Fibroblast of skin of right biceps (primary cell): ENCODE measurements around the gene ARAP2.

Experiments
- DNase-seq: peaks from one replicate; pipeline ENCODE4 v3.0.0-alpha.2; 2013

The ARAP2 gene

DNA sequence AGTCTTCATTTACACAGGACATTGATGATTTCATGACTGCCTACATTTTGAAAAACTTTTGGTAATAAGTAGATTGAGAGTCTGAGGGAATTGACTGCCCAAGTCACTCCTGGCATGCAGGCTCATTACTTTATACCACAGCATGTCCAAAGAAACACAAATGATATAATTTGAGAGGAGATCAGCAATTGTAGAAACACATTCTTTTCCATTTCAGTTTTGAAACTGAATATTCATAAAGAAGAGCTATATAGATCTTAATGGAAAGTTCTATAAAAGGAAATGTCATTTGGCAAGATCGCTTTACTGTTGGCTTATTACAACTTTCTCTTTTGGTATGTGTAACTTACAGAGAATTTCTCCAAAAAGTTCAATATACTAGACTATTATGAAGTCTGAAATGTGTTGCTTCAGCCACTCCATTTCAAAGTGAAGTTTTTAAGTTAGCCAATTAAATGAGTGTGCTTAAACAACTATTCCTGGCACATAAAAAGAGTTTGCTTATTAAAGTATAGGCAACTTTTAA is 158.0 kb downstream of the ARAP2 start:
- DNase-seq: no peak

DNA sequence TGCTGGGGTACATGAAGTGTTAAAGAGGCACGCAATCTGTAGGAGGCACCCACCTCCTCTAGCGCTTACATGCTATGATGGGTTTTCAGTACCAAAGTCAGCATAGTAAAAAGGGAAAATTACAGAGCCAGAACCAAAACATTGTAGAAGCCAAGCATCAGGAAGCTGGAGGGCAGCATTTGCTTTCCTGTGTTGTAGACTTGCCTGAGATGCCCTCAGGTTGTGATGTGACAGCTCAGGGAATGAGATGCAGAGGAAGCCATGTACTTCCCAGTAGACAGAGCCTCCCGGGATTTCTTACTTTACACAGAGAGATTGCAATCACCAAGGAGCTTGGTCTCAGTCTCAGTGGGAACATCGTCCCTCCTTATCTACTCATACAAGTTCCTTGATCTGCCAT is 161.5 kb downstream of the ARAP2 start:
- DNase-seq: no peak

DNA sequence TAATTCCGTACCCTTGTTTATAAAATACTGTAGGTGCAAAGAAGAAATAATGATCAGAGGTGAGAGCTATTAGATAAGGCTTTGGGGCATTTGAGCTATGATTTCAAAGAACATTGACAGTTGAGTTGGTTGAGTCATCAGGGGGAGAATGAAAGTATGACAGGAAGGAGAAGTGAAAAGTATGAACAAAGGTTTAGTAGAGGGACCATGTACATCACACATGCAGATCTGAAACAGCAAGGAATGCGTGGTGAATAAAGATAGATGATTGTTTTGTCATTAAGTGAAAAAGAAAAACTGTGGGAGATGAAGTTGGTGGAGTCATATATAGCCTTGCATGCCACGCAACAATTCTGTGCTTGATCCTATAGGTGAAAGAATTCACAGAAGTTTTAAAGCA is 163.1 kb downstream of the ARAP2 start:
- peak; percentile 2 for DNase-seq

DNA sequence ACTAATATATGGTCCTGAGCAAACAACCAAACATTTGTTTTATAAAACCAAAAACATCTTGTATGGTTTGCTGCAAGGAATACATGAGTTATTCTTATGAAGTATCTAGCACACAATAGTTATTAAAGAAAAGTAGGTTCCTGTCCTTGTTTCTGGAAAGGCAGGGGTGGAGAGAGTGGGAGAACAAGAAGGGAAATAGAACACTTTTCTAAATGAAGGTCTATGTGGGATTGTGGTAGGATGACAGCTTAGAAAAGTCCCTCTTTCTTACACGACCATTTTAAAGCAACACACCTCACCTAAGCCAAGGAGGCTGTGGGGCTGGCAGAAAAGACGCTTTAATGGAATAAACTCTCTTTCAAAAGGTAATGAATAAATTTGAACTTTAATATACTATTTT is 164.6 kb downstream of the ARAP2 start:
- no peak for DNase-seq

DNA sequence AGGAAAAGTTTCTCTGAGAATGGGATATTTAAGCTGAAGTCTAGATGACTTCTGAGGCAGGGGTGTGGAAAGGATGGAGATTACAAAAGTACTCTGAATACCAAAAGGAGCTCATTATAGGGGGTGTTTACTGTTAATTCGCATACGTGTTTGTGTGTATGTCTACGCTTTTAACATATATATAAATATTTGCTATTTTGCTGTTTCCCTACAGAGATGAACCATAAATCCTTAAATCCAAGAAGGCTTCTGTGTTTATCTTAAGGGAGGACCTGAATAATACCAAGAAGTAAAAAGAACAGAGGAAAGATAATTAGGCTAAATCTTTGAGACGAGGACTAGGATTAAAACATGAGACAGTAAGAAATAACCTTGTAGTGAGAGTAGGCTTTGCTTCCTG is 166.0 kb downstream of the ARAP2 start:
- no peak for DNase-seq

DNA sequence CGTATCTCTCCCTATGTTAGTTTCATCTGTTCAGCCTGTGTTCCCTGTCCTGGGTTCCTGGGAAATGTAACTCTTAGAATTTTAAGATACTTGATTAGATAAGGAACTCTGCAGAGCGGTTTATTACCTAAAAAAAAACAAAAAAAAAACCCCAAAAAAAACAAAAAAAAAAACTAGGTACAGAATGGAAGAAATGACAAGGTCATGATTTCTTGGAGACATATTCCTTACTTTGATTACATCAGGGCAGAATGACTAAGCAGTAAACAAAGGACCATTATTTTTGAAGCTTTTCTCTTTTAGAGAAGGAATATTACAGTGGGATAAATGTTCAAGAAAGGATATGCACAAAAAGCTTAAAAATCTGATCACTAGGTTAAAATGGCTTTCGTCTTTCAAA is 171.8 kb downstream of the ARAP2 start:
- DNase-seq: no peak

DNA sequence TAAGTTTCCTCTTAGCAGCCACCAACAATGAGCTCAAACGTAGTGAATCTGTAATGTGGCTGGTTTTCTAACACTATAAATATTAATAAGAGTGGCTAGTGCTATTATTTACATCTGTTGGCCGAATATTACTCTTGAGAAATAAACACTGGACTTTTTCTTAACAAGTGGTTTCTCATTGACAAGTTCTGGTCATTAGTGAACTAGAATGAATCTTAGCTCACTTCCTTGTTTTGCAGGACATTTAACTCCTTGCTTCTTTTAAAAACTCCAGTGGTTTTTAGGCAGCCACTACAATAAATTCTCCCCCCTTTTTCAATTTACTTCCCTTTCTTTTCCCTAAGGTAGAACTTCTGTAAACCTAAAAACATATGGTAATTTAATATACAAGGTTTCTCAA is 177.2 kb downstream of the ARAP2 start:
- no peak for DNase-seq

DNA sequence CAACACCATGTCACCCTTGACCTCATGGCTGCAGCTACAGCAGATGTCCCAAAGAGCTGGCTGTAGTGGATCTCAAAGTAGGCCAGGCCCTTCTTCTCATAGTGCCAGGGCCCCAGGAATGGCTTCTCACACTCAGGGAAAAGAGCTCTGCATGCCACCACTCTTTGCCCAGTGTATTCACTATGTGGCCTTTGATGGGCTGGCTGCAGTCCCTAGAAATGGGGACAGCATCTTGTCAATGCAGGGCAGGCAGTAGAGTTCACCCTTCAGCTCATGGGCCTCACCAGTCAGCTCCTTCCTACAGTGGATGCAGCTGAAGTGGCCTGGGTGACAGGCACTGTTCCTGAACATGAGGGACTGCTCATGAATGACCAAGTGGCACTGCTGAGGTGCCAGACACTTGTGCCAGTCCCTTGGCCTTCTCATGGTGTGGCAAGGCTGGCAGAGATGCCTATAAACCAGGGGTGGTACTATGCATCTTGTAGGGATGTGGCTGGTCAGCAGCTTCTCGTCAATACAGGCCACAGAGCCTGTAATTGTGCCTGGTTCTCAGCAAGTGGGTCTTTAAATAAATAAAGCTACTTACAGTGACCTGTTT is 178.9 kb downstream of the ARAP2 start:
- DNase-seq: no peak

DNA sequence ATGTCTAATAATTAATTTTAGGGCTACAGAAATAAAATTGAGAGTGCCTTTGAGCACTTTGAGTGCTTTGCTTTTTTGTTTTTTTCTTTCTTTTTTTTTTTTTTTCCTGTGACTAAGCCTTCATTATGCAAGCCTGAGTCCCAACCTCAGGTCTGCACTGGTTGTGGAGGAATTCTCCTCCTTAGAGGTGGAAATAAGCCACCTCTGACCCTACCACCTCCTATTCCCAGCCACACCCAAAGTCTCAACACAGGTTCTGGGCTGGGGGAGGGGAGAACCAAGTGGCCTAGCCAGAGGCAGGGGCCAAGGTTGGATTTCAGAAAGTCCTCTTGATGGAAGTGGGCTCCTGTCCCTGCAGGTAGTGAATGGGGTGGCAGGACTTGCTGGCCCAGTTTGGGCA is 180.2 kb downstream of the ARAP2 start:
- no peak for DNase-seq

DNA sequence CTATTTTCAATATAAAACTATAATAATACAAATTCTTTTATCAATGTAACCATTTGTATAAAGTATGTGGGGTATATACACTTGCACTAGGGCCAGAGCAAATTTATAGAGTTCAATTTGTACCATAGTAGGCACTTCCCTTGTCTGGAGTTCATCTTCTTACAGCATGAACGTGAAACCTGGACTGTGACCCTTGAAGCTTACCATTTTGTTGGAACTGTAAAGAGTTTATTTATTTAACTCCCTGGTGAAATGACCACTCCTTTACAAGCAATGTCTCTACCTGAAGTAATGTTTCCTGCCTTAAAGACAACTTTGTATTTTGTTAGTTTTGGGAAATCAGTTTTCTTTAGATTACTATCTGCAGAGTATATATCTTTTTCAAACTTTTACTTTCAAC is 188.2 kb downstream of the ARAP2 start:
- DNase-seq: no peak

DNA sequence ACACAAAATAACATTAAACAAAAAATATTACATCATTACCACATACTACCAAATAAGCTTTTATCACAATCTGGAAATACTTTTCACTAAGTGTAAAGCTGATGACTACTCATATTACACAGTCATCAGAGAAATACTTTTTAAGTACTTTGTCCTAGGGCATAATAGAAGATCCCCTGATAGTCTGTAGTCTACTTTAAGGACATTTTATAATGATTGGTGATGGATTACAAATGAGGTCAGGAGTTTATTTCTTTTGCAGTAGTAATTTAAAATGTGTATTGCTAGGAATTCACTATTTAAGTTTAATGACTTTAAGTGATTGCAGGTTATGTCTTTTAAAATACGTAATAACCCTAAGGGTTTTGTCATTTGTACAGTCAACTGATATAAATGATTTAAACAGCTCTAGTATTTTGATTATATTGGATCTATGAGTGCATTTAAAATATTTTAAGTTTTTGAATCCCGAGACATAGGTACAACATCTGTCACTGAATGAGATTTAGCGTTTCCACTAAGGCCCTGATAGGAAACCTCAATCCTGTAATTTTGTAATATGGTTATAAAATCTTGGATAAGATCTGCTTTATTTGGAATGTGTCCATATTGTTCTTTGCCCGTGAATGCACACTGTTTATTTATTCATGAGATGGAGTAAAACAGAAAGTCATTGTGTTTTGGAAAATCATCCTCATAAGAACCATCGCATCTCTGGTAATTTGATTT is 189.5 kb downstream of the ARAP2 start:
- peak; percentile 55 for DNase-seq

DNA sequence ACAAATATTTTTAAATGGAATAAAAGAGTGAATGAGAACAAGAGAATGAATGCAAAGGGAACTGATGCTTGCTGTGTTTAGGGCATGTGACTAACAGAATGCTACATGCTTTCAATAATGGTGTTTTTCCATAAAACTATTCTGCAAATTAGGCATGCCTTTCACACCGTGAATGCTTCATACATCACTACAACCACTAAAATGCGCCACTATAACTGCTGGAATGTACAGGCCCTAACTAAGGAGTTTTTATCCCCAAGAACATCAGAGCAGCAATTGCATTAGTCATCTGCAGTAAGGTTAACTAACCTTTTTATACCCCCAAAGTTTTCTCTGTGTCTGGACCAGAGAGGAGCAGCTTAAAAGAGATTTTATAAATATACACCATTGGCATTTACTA is 190.4 kb downstream of the ARAP2 start:
- DNase-seq: peak; percentile 83

DNA sequence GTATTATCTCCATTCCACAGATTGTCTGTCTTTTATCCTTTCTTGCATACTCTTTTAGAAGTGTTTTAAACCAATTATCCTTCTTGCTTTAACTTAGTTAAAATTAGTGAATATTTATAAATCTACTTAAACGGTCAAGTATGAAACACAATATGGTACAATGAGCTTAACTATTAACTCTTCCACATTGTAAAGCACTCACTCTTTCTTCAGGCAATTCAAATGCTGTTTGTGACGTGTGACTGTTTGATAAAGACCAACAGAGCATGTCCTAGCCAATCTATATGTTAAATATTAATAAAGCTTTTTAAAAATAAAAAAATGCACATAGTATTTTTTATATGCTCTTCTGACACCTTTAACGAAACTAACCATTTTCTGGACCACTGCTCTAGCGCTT is 192.7 kb downstream of the ARAP2 start:
- no peak for DNase-seq

DNA sequence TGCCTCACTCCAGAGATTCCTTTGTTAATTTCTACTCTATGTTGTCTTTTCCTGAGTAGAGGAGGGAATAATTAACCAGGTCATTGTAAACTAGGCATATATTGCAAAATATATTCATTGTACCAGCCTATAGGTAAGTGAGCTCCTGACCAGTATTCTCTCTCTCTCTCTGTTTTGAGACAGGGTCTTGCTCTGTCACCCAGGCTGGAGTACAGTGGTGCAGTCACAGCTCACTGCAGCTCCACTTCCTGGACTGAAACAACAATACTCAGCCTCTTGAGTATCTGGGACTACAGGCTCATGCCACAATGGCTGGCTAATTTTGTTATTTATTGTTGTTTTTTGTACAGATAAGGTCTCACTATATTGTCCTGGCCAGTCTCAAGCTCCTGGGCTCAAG is 198.3 kb downstream of the ARAP2 start:
- no peak for DNase-seq

DNA sequence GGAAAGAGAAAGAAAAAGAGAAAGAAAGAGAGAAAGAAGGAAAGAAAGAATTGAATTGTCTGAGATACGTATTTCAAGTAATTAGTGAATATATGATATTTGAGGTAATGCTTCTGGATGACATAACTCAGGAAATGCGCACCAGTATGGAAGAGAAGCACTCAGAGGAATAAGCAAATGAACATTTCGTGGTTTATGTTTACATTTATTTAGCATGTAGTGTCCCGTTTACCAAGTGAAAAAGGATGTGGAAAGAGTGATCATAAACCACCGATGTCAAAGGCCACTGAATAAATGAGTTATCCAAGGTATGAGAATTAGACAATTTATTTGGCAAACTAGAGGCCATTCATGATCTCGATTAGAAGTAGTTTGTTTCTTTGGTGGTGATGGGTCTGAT is 200.4 kb downstream of the ARAP2 start:
- peak; percentile 23 for DNase-seq

DNA sequence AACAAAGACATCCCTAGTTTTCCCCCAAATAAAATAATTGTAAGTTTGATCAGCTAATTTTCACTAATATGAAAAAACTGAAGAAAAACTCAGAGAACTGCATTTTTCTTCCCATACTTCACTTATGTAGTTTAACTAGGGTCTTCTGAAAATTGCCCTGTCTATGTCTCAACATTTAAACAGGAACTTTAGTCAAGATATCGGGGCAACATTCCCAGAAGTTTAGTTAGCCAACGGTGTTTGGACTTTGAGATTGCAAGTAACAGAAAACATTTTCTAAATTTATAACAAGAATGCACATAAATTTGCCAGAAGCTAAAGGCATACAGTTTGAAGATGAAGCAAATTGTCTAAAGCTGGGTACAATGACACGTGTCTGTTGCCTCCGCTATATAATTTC is 201.1 kb downstream of the ARAP2 start:
- no peak for DNase-seq

DNA sequence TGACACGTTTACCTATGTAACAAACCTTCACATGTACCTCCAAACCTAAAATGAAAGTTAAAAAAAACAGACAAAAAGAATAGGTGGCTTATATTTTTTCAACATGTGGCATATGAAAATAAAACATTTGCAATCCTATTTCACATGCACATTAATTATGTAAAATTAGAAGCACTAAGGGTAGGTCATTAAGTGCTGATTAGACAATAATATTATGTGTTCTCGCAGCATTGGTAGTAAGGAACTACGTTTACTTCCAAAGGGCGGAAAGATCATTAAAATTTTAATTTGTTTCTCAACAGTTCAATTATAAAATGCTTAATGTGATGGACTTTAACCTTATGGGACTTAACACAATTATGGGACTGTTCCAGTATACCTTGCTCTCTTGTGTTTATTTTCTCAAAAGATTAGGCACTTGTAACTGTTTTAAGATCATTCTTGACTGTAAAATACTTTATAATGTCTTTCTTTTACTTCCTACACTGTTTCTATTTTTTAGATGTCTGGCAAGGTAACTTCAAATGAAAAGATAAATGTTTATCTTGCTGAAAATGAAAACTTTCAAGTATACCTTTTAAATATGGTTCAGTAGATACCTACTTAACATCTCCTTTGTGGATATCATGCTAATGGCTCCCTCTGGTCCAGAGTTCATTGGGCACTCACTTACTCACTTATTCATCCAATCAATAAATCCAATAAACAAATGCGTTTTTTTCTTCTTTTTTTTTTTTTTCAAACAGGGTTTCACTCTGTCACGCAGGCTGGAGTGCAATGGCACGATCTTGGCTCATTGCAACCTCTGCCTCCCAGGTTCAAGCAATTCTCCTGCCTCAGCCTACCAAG is 202.0 kb downstream of the ARAP2 start:
- DNase-seq: no peak

DNA sequence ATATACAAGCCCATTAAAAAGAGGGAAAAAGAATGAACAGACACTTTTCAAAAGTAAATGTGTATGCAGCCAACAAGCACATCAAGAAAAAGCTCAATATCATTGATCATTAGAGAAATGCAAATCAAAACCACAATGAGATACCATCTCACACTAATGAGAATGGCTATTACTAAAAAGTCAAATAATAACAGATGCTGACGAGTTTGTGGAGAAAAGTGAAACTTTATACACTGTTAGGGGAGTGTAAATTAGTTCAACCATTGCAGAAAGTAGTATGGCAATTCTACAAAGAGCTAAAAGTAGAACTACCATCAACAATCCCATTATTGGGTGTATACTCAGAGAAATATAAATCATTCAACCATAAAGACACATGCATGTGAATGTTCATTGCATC is 203.0 kb downstream of the ARAP2 start:
- DNase-seq: no peak

DNA sequence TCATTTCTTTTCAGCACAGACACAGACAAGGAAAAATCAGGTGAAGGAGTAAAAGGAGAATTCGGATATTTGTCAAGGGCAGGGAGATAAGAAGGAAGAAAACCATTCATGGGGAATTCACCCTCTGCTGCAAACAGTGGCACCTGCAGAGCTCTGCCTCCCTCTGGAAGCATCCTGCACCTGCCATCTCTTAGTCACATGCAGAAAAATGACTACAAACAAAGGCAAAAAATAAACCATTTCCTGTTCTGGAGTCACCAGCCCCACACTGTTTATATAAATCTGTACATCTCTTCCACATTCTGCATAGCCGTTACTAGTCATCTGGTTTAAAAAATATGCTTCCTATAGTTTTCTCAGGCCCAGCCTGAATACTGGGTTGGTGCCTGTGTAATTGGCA is 205.3 kb downstream of the ARAP2 start:
- DNase-seq: no peak

DNA sequence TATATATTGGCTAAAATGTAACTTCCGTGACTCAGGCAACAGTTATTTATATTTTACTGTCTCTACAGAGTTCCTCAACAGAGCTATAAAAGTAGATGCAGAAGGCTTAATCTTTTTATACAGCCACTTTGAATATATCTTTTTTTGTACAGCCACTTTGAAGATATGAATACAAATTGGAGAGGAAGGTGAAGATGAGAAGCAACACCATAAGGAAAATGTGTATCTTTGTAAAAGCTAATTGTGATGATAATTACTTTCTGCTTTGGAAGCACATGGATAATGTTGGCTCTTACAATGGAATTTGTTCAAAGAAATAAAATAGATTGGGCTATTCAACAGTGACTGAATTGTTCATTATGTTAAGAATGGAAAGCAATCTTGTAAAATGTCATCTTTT is 205.8 kb downstream of the ARAP2 start:
- DNase-seq: no peak

DNA sequence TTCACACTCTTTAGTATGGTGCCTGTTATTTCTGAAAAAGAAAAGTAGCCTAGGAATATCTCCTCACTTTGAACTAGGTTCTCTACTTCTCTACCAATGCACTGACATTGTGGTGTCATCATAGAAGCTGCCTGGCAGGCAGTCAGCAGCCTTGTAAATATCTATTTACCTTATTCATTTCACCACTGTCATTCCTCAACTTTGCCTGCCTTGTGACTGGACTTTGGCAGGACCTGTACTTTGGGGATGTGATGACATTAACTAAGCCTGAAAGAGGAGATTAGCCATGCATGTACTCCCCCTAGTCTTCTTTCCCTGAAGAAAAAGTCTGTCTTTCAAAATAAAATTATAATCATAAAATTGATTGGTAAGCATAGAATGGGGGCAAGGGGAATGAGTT is 207.2 kb downstream of the ARAP2 start:
- DNase-seq: no peak

DNA sequence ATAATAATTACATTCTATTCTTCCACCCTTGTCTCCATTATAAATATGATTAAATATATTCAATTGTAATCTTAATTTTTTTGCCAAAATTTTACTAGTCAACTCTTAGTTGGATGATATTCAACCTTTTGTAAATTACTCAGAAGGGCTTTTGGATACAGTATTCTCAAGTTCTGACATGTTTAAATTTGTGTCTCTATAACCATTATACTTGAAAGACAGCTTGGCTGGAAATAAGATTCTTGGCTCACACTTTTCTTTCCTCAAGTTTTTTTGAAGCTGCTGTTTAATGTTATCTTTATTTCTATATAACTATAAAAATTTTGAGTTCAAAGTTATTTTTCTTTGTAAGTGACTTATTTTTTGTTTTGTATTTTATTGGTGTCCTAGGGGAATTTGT is 214.4 kb downstream of the ARAP2 start:
- DNase-seq: no peak

DNA sequence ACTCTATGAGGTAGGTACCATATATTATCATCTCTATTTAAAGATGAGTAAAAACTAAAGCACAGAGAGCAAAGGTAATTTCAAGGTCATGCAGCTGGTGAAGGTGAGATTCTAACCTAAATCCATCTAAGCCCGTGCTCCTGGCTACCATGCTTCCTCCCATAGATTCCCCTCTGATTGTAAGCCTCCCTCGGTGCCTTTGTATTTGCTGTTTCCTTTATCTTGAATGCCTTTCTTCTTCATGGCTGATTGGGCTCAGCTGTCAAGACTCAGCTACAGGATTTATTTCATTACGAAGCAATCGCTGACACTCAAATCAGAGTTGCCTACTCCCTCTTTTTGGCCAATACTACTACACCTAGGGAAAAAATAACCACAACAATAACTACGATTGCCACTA is 217.1 kb downstream of the ARAP2 start:
- DNase-seq: no peak

DNA sequence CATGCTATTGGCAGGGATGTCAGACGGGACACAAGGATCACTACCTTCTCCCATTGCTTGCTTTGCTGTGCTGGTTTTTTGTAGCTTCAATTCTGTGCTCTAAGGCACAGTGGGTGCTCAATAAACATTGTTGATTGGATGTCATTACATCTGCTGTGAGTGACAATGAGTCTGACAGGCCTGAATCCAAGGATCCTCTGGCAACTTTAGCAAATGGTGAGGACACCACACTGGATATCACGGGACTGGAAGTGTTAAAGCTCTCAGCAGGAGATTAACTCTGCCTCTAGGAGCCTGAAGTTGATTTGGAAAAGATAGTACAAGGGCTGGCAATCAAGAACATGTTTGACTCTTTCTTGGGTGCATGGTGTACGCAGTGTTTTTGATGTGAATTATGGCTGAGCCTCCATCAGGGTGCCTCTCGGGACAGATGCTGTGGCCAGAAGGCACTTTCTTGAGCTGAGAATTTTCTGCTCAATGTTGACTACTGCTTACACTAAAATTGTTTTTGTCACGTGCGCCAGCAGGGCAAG is 217.9 kb downstream of the ARAP2 start:
- no peak for DNase-seq
